ENCODE data around the gene ANKRD40. TPM values are rescaled to one million over a fixed set of nuclear protein-coding genes. Genes with fewer than 3 reads are reported as not detected.
"Not testable (repeated sequence)": the region's sequence is repeated elsewhere in the genome, so short reads cannot be mapped to it uniquely, and the experiment has no call there.

ANKRD40 gene
- total RNA-seq, 1 experiment from 2014 or later: 83.1 TPM

- no peak overlapping the region for H3K4me3 ChIP-seq
- DNase-seq (ENCODE audit: low read depth in 1 of 2, low spot score in 2 of 2): peak; percentile 62 to 81
- H3K4me1 ChIP-seq (replicated peaks): peaks cover 11% of the 10 kb centered on the region
- no peaks in the 10 kb centered on the region; the same call in 1 of the 2 replicates for H3K36me3 ChIP-seq
- H3K27me3 ChIP-seq (replicated peaks): no peaks in the 10 kb centered on the region
- H3K27ac ChIP-seq: no peak overlapping the region
- H3K9me3 ChIP-seq (replicated peaks): no peaks in the 10 kb centered on the region
Observed at GRCh38 chr17:50686494-50687199, 21.1 kb downstream of the ANKRD40 start.

- H3K4me1 ChIP-seq (replicated peaks): peaks cover 17% of the 10 kb centered on the region
- H3K36me3 ChIP-seq: no peaks in the 10 kb centered on the region
- H3K9me3 ChIP-seq (replicated peaks): no peaks in the 10 kb centered on the region
- H3K4me3 ChIP-seq: no peak overlapping the region
- no peak for DNase-seq (ENCODE audit: low read depth in 1 of 2, low spot score in 2 of 2)
- H3K27ac ChIP-seq: no peak overlapping the region
- no peaks in the 10 kb centered on the region for H3K27me3 ChIP-seq (replicated peaks)
Observed at GRCh38 chr17:50685691-50686493, 21.8 kb downstream of the ANKRD40 start.

- DNase-seq (ENCODE audit: low read depth in 1 of 2, low spot score in 2 of 2): no peak
- no peaks in the 10 kb centered on the region for H3K27me3 ChIP-seq (replicated peaks)
- no peaks in the 10 kb centered on the region for H3K36me3 ChIP-seq
- H3K4me1 ChIP-seq (replicated peaks): peaks cover 21% of the 10 kb centered on the region
- no peaks in the 10 kb centered on the region for H3K9me3 ChIP-seq (replicated peaks)
- no peak overlapping the region for H3K4me3 ChIP-seq
- no peak overlapping the region for H3K27ac ChIP-seq
Observed at GRCh38 chr17:50685334-50685665, 22.4 kb downstream of the ANKRD40 start.

GRCh38 chr17:50684612-50685333, 22.9 kb downstream of the ANKRD40 start:
- H3K27ac ChIP-seq: no peak overlapping the region
- H3K9me3 ChIP-seq (replicated peaks): no peaks in the 10 kb centered on the region
- peak in 1 of 2 experiments; percentile 43 for DNase-seq (ENCODE audit: low read depth in 1 of 2, low spot score in 2 of 2)
- H3K27me3 ChIP-seq (replicated peaks): no peaks in the 10 kb centered on the region
- H3K4me3 ChIP-seq: no peak overlapping the region
- H3K36me3 ChIP-seq: no peaks in the 10 kb centered on the region
- H3K4me1 ChIP-seq (replicated peaks): peaks cover 21% of the 10 kb centered on the region

GRCh38 chr17:50684288-50684611, 23.5 kb downstream of the ANKRD40 start:
- DNase-seq (ENCODE audit: low read depth in 1 of 2, low spot score in 2 of 2): no peak
- no peak overlapping the region for H3K4me3 ChIP-seq
- H3K27ac ChIP-seq: no peak overlapping the region

GRCh38 chr17:50683434-50684287, 24.1 kb downstream of the ANKRD40 start:
- no peaks in the 10 kb centered on the region for H3K27me3 ChIP-seq (replicated peaks)
- no peaks in the 10 kb centered on the region for H3K36me3 ChIP-seq
- H3K9me3 ChIP-seq (replicated peaks): no peaks in the 10 kb centered on the region
- peaks cover 21% of the 10 kb centered on the region for H3K4me1 ChIP-seq (replicated peaks)
- DNase-seq (ENCODE audit: low read depth in 1 of 2, low spot score in 2 of 2): peak in 1 of 2 experiments; percentile 46
- H3K4me3 ChIP-seq: no peak overlapping the region
- H3K27ac ChIP-seq: no peak overlapping the region

More at GRCh38 chr17:50684288-50684611, 23.5 kb downstream of the ANKRD40 start:
- no peaks in the 10 kb centered on the region for H3K9me3 ChIP-seq (replicated peaks)
- no peaks in the 10 kb centered on the region for H3K36me3 ChIP-seq
- H3K4me1 ChIP-seq (replicated peaks): peaks cover 21% of the 10 kb centered on the region
- no peaks in the 10 kb centered on the region for H3K27me3 ChIP-seq (replicated peaks)

GRCh38 chr17:50682938-50683337, 24.8 kb downstream of the ANKRD40 start:
- Histone ChIP-seq H3K9me3 (replicated peaks) (no peaks in the 10 kb centered on the region), H3K4me1 (replicated peaks) (peaks cover 21% of the 10 kb centered on the region), H3K4me3 (no peak overlapping the region), H3K27ac (no peak overlapping the region), H3K27me3 (replicated peaks) (no peaks in the 10 kb centered on the region), H3K36me3 (no peaks in the 10 kb centered on the region)
- DNase-seq (ENCODE audit: low read depth in 1 of 2, low spot score in 2 of 2): no peak

GRCh38 chr17:50682441-50682840, 25.3 kb downstream of the ANKRD40 start:
- Histone ChIP-seq H3K36me3 (no peaks in the 10 kb centered on the region), H3K27ac (no peak overlapping the region), H3K4me3 (no peak overlapping the region), H3K27me3 (replicated peaks) (no peaks in the 10 kb centered on the region), H3K9me3 (replicated peaks) (no peaks in the 10 kb centered on the region), H3K4me1 (replicated peaks) (peaks cover 21% of the 10 kb centered on the region)
- no peak for DNase-seq (ENCODE audit: low read depth in 1 of 2, low spot score in 2 of 2)

GRCh38 chr17:50681263-50682200, 26.2 kb downstream of the ANKRD40 start:
- Histone ChIP-seq H3K27ac (no peak overlapping the region), H3K4me3 (no peak overlapping the region), H3K36me3 (no peaks in the 10 kb centered on the region), H3K9me3 (replicated peaks) (no peaks in the 10 kb centered on the region), H3K4me1 (replicated peaks) (peaks cover 15% of the 10 kb centered on the region), H3K27me3 (replicated peaks) (no peaks in the 10 kb centered on the region)
- peak; percentile 80 to 83 for DNase-seq (ENCODE audit: low read depth in 1 of 2, low spot score in 2 of 2)

GRCh38 chr17:50680543-50681262, 27.0 kb downstream of the ANKRD40 start:
- peaks cover 11% of the 10 kb centered on the region for H3K4me1 ChIP-seq (replicated peaks)
- not testable (repeated sequence) for H3K27ac ChIP-seq; H3K4me3 ChIP-seq; H3K9me3 ChIP-seq (replicated peaks); H3K27me3 ChIP-seq (replicated peaks); H3K36me3 ChIP-seq
- peak in 1 of 2 experiments; percentile 43 for DNase-seq (ENCODE audit: low read depth in 1 of 2, low spot score in 2 of 2)

- Histone ChIP-seq H3K27me3 (replicated peaks) (no peaks in the 10 kb centered on the region), H3K4me1 (replicated peaks) (peaks cover 11% of the 10 kb centered on the region), H3K27ac (no peak overlapping the region), H3K9me3 (replicated peaks) (no peaks in the 10 kb centered on the region), H3K36me3 (no peaks in the 10 kb centered on the region), H3K4me3 (no peak overlapping the region)
- DNase-seq (ENCODE audit: low read depth in 1 of 2, low spot score in 2 of 2): no peak
Observed at GRCh38 chr17:50680126-50680525, 27.6 kb downstream of the ANKRD40 start.

- no peak overlapping the region for H3K4me3 ChIP-seq
- H3K27me3 ChIP-seq (replicated peaks): no peaks in the 10 kb centered on the region
- no peak overlapping the region for H3K27ac ChIP-seq
Observed at GRCh38 chr17:50679008-50679544, 28.6 kb downstream of the ANKRD40 start.

More at GRCh38 chr17:50679008-50679544, 28.6 kb downstream of the ANKRD40 start:
- Histone ChIP-seq H3K9me3 (replicated peaks) (no peaks in the 10 kb centered on the region), H3K4me1 (replicated peaks) (peaks cover 11% of the 10 kb centered on the region), H3K36me3 (no peaks in the 10 kb centered on the region)
- no peak for DNase-seq (ENCODE audit: low read depth in 1 of 2, low spot score in 2 of 2)

All from SJSA1 (cell line).